Mesenchymal stem cell (in vitro differentiated cells and primary cell): ENCODE results near the gene SLFN13. TPM values are rescaled to one million over a fixed set of nuclear protein-coding genes. Genes with fewer than 3 reads are reported as not detected.

Experiments
- DNase-seq: peaks from one replicate; pipeline ENCODE4 v3.0.0-alpha.2; 2013
- H2AFZ ChIP-seq: one replicate; pipeline ENCODE4 v1.6.1; 2013; ENCODE audit warnings: low read depth, mild to moderate bottlenecking, control low read depth, inconsistent platforms, low read length, moderate library complexity
- H2AK5ac ChIP-seq: 2 replicates; pipeline ENCODE4 v1.6.1; 2013; ENCODE audit warnings: low read length, moderate library complexity, mild to moderate bottlenecking, inconsistent platforms; ENCODE audit not compliant: severe bottlenecking
- H2BK120ac ChIP-seq: one replicate; pipeline ENCODE4 v1.6.1; 2013; ENCODE audit warnings: low read depth, mild to moderate bottlenecking, inconsistent platforms, low read length, moderate library complexity
- H2BK12ac ChIP-seq, 2 experiments: one replicate each; pipeline ENCODE4 v1.6.1; 2013; ENCODE audit warnings: inconsistent platforms in 2 of 2, low read length in 2 of 2, mild to moderate bottlenecking in 2 of 2, moderate library complexity in 2 of 2, control low read depth in 1 of 2
- H2BK15ac ChIP-seq: one replicate; pipeline ENCODE4 v1.6.1; 2013; ENCODE audit warnings: mild to moderate bottlenecking, low read depth, inconsistent platforms; ENCODE audit not compliant: poor library complexity, severe bottlenecking
- H2BK5ac ChIP-seq: 2 replicates; pipeline ENCODE4 v1.6.1; 2013; ENCODE audit warnings: low read depth, mild to moderate bottlenecking, low read length, control low read depth, inconsistent platforms; ENCODE audit not compliant: poor library complexity, severe bottlenecking
- H3K14ac ChIP-seq, 2 experiments: one replicate each; pipeline ENCODE4 v1.6.1; 2013; ENCODE audit warnings: inconsistent platforms in 2 of 2, low read length in 2 of 2, control low read depth in 1 of 2, mild to moderate bottlenecking in 1 of 2, moderate library complexity in 1 of 2
- H3K18ac ChIP-seq, 2 experiments: one replicate each; pipeline ENCODE4 v1.6.1; 2013; ENCODE audit warnings: inconsistent platforms in 2 of 2, low read length in 2 of 2, control low read depth in 1 of 2, low read depth in 1 of 2, mild to moderate bottlenecking in 1 of 2
- H3K23ac ChIP-seq, 2 experiments: one replicate each; pipeline ENCODE4 v1.6.1; 2013; ENCODE audit warnings: inconsistent platforms in 2 of 2, low read length in 2 of 2, mild to moderate bottlenecking in 2 of 2, moderate library complexity in 2 of 2, control low read depth in 1 of 2
- H3K27ac ChIP-seq: 2 replicates; pipeline ENCODE4 v1.5.1; 2013; ENCODE audit warnings: mild to moderate bottlenecking, moderate library complexity, low read length, control low read depth, inconsistent platforms; ENCODE audit not compliant: poor library complexity, severe bottlenecking
- H3K27me3 ChIP-seq, 2 experiments: 2 replicates each; pipeline versions ENCODE4 v1.6.1 to v1.7.0; 2013; ENCODE audit warnings: low read length in 2 of 2, mild to moderate bottlenecking in 2 of 2, moderate library complexity in 2 of 2, control low read depth in 1 of 2, inconsistent platforms in 1 of 2; ENCODE audit not compliant: control insufficient read depth in 1 of 2, insufficient read depth in 1 of 2
- H3K36me3 ChIP-seq, 2 experiments: 2 replicates each; pipeline versions ENCODE4 v1.6.1 to v1.7.0; 2013; ENCODE audit warnings: low read length in 2 of 2, control low read depth in 1 of 2, inconsistent platforms in 1 of 2, low read depth in 1 of 2, mild to moderate bottlenecking in 1 of 2; ENCODE audit not compliant: insufficient read depth in 2 of 2, control insufficient read depth in 1 of 2
- H3K4ac ChIP-seq, 2 experiments: one replicate each; pipeline ENCODE4 v1.6.1; 2013; ENCODE audit warnings: inconsistent platforms in 2 of 2, low read length in 2 of 2, mild to moderate bottlenecking in 2 of 2, moderate library complexity in 2 of 2, control low read depth in 1 of 2, low read depth in 1 of 2
- H3K4me1 ChIP-seq: 2 replicates; pipeline ENCODE4 v1.6.1; 2013; ENCODE audit warnings: low read depth, low read length, control low read depth; ENCODE audit not compliant: control insufficient read depth, insufficient read depth
- H3K4me2 ChIP-seq: 2 replicates; pipeline ENCODE4 v1.6.1; 2013; ENCODE audit warnings: low read length, mild to moderate bottlenecking, inconsistent platforms; ENCODE audit not compliant: poor library complexity, severe bottlenecking
- H3K4me3 ChIP-seq, 2 experiments: 2 replicates each; pipeline versions ENCODE4 v1.5.1 to v1.7.0; 2013; ENCODE audit warnings: low read length in 2 of 2, mild to moderate bottlenecking in 2 of 2, control low read depth in 1 of 2, low read depth in 1 of 2; ENCODE audit not compliant: insufficient read depth in 1 of 2
- H3K79me1 ChIP-seq: replicated peaks from 2 replicates; pipeline ENCODE4 v1.6.1; 2013; ENCODE audit warnings: mild to moderate bottlenecking, control low read depth, low read length, inconsistent platforms; ENCODE audit not compliant: poor library complexity, severe bottlenecking
- H3K9ac ChIP-seq: 2 replicates; pipeline ENCODE4 v1.7.0; 2013; ENCODE audit warnings: mild to moderate bottlenecking, low read length, moderate library complexity
- H3K9me3 ChIP-seq: 2 replicates; pipeline ENCODE4 v1.7.0; 2013; ENCODE audit warnings: mild to moderate bottlenecking, low read length; ENCODE audit not compliant: control insufficient read depth
- H4K8ac ChIP-seq: one replicate; pipeline ENCODE4 v1.6.1; 2013; ENCODE audit warnings: inconsistent platforms, mild to moderate bottlenecking, low read length, moderate library complexity
- H4K91ac ChIP-seq: one replicate; pipeline ENCODE4 v1.6.1; 2013; ENCODE audit warnings: mild to moderate bottlenecking, low read length, inconsistent platforms
- WGBS: methylation state at CpG from one replicate; pipeline ENCODE4 v1.1.7; 2013; ENCODE audit warnings: mixed read lengths; 5-methylcytosine and 5-hydroxymethylcytosine counted together
- small RNA-seq: library from polyadenylated mRNA; stranded (forward); fragments of <200 nt; extraction: miRNeasy Mini kit (QIAGEN cat#:217004); gene quantifications from one replicate; pipeline ENCODE3, GENCODE V24; 2013; ENCODE audit warnings: low read depth

SLFN13 gene

GRCh38 chr17:35390663-35391062 is 57.9 kb downstream of the SLFN13 start:
- H2BK15ac ChIP-seq: no peak overlapping the region
- H3K14ac ChIP-seq: no peak overlapping the region
- no peak overlapping the region for H3K4me3 ChIP-seq
- no peak overlapping the region for H3K4ac ChIP-seq
- WGBS: 79% methylated on average over 2 of the region's 2 CpGs
- peaks cover 0 to 5% of the 10 kb centered on the region in 2 experiments for H3K27me3 ChIP-seq
- H3K79me1 ChIP-seq: no peaks in the 10 kb centered on the region
- H3K27ac ChIP-seq: no peak overlapping the region
- H3K9ac ChIP-seq: no peak overlapping the region
- H3K36me3 ChIP-seq: no peaks in the 10 kb centered on the region
- H2AK5ac ChIP-seq: no peak overlapping the region
- H2BK12ac ChIP-seq: no peak overlapping the region
- no peak overlapping the region for H3K4me2 ChIP-seq
- no peak for DNase-seq
- H3K18ac ChIP-seq: no peak overlapping the region
- H4K91ac ChIP-seq: no peak overlapping the region
- H2BK5ac ChIP-seq: no peak overlapping the region
- no peak overlapping the region for H4K8ac ChIP-seq
- H2AFZ ChIP-seq: no peak overlapping the region
- no peak overlapping the region for H2BK120ac ChIP-seq
- H3K23ac ChIP-seq: no peak overlapping the region
- H3K9me3 ChIP-seq: no peaks in the 10 kb centered on the region
- no peaks in the 10 kb centered on the region for H3K4me1 ChIP-seq

GRCh38 chr17:35390156-35390555 is 58.4 kb downstream of the SLFN13 start:
- Histone ChIP-seq H3K4ac (no peak overlapping the region), H3K27ac (no peak overlapping the region), H3K14ac (no peak overlapping the region), H3K4me1 (no peaks in the 10 kb centered on the region), H2AFZ (no peak overlapping the region), H3K27me3 (peaks cover 0 to 5% of the 10 kb centered on the region in 2 experiments), H2BK12ac (no peak overlapping the region), H2BK5ac (no peak overlapping the region), H4K8ac (no peak overlapping the region), H3K36me3 (no peaks in the 10 kb centered on the region), H3K79me1 (no peaks in the 10 kb centered on the region), H2BK15ac (no peak overlapping the region), H2BK120ac (no peak overlapping the region), H3K4me3 (no peak overlapping the region), H3K23ac (no peak overlapping the region), H3K18ac (no peak overlapping the region), H2AK5ac (no peak overlapping the region), H3K9me3 (no peaks in the 10 kb centered on the region), H3K9ac (no peak overlapping the region), H3K4me2 (no peak overlapping the region), H4K91ac (no peak overlapping the region)
- no peak for DNase-seq
- WGBS: 58% methylated on average over 2 of the region's 2 CpGs

- Histone ChIP-seq H3K14ac (no peak overlapping the region), H3K9me3 (no peaks in the 10 kb centered on the region), H3K4me3 (no peak overlapping the region), H4K91ac (no peak overlapping the region), H3K79me1 (no peaks in the 10 kb centered on the region), H2BK15ac (no peak overlapping the region), H2BK5ac (no peak overlapping the region), H3K27ac (no peak overlapping the region), H4K8ac (no peak overlapping the region), H3K18ac (no peak overlapping the region), H3K4me2 (no peak overlapping the region), H2BK120ac (no peak overlapping the region), H3K4ac (no peak overlapping the region), H3K9ac (no peak overlapping the region), H2AK5ac (no peak overlapping the region), H3K27me3 (peaks cover 0 to 5% of the 10 kb centered on the region in 2 experiments), H3K4me1 (no peaks in the 10 kb centered on the region), H2BK12ac (no peak overlapping the region), H3K23ac (no peak overlapping the region), H2AFZ (no peak overlapping the region), H3K36me3 (no peaks in the 10 kb centered on the region)
- DNase-seq: no peak
These were observed 61.1 kb downstream of the SLFN13 start for GRCh38 chr17:35387496-35387895.

Small RNAs within 50 kb of the gene (small RNA-seq; reads per million reads assigned to genes)
- not detected for gene AC060766.5
